AML-193 (cell line): ENCODE results near the gene UMAD1.
"Not testable (repeated sequence)": the region's sequence is repeated elsewhere in the genome, so short reads cannot be mapped to it uniquely, and the experiment has no call there.

Experiments used
- DNase-seq, 2 experiments: peaks; one replicate each; lab custom pipeline; 2025; lab: John Stamatoyannopoulos, UW

The UMAD1 gene

DNA sequence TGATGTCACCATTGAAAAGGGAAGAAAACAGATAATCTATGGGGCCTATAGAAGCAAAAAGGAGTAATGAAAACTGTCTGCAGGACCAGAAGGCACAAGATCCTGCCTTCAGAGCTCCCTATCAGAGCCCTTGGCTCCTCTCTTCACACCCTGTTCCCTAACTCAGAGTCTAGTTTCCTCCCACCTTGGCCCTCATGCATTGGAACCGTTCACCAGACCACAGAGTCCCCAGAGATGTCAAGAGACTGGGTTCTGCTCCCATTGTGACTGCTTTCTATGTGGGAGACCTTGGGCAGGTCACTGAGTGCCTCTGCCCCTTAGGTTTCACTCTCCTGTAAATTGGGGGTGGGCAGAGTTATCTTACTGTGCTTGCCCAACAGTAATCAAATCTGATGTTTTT lies 158.0 kb downstream of the UMAD1 start:
- DNase-seq = no peak

DNA sequence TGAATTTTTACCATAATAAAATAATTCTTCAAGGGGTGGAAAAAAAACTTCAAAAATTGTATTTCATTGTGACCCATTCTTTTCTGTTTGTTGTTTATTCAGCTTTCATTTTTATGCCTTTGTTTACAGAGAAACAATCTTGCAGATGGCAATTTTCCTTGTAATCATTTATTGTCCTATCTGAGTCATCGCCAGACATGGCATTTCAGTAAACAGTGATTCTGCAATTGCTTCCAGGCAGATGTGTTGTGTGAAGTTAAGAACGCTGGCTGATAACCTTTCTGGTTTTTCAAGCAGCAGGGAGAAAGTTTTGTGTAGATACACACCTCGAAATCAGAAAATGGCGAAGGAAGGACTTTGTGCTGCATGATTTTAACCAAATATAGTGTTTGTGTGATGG lies 158.6 kb downstream of the UMAD1 start:
- no peak for DNase-seq

DNA sequence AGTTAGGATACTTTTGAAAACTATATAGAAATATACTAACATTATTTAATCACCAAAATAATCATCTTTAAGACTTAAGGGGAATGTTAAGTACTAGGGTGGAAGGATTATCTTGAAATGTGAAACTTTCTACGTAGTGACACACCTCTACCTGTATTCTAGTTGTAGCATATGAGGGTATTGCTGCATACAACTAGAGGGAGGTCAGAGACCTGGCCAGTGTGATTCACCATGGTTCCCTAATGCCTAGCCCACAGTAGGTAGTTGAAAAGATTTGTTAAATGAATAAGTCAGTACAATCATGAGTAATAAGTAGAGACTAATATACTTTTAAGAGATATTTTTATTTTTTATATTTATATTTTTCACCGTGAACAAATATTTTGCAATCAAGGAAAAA lies 162.0 kb downstream of the UMAD1 start:
- no peak for DNase-seq

DNA sequence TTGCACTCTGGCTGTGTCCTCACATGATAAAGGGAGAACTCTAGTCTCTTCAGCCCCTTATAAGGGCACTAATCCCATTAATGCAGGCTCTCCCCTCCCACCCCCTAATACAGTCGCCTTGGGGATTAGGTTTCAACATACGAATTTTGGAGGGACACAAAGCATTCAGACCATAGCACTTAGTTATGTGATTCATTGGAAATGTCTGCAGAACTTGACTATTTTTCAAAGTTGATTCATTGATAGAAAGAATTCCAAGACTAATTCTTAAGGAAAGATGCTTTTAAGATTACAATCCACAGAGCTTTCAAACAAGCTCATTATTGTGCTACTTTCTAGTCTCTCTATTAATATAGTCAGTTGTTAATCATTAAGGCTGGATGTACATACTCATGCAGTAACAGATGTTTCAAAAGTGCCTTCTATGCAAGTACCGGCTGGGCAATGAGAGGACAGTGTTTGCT lies 163.2 kb downstream of the UMAD1 start:
- no peak for DNase-seq

DNA sequence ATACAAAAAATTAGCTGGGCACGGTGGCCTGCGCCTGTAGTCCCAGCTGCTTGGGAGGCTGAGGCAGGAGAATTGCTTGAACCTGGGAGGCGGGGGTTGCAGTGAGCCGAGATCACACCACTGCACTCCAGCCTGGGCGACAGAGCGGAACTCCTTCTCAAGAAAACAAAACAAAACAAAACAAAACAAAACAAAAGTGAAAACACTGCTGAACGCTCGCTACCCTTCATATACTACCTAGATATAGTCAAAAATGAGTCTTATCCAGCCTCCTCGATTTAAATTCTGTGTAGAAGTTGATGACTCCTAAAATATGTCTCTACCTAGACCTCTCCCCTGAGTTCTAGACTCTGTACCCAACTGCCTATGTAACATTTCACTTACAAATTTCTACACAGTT lies 164.3 kb downstream of the UMAD1 start:
- not testable (repeated sequence) for DNase-seq

DNA sequence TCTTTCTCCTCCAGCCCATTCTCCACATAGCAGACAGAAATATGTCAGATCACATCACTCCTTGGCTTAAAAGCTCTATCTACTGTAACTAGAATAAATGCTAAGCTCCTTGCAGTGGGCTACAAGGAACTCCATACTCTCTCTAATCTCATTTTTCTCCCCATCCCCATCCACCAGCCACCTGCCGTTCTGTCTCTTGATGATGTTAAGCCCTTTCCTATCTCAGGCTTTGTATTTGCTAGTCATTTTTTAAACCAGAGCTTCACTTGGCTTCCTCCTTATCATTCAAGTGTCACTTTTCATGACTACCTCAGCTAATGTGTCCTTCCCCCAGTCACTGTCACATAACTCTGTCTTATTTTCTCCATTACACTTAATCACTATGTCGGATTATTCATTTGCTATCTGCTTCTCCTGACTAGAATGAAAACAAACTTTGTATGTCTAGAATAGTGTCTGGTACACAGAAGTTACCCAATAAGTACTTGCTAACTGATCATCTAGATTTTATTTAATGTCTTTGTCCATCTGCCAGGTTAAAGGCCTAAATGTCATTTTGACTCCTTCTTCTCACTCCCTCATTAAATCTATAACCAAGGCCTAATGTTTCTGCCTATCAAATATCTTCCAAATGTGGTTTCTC lies 165.1 kb downstream of the UMAD1 start:
- DNase-seq = no peak

DNA sequence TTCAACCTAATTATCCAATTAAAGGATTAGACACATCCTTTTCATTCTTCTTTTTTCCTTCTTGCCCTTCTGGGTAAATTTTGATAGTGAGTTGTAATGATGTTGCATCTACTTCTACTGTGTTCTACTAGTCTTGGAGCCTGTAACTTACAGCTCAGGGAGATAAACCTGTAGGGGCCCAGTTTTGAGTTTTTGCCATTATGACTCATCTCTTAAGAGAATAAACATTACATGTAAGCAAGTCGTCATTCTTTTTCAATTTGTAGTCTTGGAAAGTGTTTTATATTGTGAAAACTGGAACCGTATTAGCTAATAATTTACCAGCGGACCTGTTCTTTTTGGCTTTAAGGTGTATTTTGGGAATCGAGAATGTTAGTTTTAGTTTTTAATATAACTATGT lies 167.6 kb downstream of the UMAD1 start:
- no peak for DNase-seq

DNA sequence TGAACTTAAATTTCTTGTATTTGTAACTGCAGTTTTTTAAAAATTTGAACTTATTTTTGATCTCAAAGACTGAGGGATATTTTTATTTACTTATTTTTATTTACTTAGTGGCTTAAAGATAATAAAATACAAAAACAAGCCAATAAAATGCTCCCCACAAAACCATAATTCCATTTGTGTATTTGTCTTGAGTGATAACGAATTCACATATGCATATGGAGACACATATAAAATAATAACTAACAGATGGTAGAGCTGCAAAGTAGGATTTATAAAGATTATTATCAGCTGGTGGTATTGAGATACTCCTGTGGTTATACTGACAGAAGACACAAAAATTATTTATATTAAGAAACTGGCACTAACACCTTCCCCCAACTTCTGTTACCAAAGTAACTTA lies 168.1 kb downstream of the UMAD1 start:
- no peak for DNase-seq

DNA sequence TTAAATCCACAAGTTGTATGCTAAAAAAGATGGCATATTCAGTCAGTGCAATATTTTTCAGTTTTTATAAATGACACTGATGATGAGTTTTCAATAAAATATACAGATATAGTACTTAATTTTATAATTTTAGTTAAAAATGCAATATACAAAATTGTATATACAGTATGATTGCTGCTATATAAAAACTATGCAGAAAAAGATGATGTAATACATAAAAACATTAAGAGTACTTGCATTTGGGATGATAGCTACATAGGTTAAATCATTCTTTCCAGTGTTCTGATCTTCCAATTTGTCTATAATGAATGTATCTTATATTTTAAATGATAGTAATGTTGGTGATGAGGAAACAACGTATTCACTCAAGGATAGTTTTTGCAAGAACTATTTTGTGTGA lies 169.8 kb downstream of the UMAD1 start:
- no peak for DNase-seq

DNA sequence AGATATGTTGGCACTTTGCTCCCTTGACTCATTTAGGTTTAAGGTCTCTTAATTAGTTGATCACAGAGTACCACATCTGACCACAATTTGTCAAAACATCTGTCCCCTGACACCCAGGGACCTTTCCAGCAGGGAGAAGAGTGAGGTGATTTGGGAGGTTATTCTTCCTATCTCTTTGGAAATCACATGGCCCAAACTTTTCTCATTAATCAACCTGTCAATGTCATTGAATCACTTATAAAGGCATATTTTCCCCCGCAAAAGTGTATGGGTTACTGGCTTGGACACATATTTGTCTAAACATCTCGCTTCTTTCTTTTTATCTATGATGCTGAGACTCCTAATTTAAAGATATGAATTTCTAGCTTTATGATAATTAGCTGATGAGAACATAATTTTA lies 170.3 kb downstream of the UMAD1 start:
- no peak for DNase-seq

DNA sequence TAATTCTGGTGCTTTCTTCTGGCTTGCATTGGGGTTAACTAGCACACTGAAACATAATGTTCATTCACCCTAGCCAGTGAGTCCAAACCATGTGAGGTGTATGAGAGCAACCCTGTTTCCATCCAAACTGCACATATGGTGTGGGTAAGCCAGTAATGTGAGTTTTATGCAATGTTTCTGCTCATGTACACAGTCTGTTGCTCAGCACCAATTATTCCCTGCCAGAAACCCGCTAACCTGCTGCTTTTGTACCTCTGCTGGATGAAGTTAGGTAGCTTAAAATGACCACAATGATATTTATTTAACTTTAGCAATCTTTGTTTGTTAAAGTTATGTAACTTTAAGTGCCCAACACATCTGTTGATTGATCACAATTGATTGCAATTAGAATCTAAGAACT lies 171.6 kb downstream of the UMAD1 start:
- no peak for DNase-seq

DNA sequence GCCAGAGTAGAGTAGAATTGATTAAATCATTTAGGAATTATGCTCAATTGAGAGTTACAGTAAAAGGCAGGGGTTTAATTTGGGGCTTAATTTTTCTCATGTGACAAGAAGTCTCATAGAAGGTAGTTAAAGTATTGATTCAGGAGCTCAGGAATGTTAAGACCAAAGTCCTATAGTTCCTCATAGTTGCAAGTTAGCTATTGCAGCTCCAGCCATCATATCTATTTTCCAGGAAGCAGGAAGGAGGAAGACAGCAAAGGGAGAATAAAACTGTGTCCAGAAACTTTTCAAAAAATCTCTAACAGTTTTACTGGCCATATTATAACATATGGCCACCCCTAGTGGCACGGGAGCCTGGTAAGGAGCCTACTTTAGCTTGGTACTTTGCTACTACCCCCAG lies 174.8 kb downstream of the UMAD1 start:
- DNase-seq = no peak

DNA sequence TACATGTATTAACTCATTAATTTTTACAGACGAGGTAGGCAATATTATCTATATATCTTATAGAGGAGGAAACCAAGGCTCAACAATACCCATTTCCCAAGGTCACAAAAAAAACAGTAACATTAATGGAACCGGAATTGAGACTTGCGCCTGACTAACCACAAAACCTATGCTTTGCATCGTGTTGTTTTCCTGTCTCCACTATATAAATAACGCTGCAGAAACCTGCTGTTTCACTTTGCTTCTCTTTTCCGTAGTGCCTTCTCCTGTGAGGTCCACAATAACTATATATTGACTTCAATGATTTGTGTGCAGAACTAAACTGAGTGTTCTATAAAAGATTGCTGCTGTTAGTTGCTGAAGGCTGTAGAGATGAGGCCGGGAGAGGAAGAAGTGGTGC lies 175.5 kb downstream of the UMAD1 start:
- no peak for DNase-seq

DNA sequence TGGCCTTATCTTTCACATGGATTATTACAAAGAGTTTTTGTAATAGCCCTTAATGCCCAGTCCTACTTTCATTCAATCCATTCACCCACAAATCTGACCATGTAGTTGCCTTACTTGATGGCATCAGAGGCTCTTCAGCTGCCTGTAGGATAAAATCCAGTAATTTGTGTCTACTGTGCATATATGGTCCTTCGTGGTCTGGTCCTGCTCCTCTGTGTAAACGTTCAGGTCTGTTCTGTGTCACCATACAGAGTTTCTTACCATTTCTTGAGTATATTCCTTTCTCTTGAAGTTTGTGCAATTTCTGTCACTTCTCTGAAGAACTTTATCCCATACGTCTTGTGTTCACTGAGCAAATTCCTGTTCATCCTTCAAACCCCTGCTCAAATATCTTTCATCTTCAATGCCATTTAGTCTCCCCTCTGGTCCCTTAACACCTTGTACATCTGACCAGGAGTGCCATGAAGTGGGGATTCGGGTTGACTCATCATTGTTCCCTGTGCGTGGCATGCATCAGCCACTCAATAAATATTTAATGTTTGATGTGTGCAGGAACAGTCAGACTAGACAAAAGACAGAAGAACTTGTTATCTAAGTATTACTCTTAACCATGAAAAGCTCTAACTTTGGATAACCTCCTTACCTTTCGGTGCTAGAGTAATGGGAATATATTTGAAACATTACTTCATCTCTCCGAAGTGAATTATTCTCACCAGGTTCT lies 176.4 kb downstream of the UMAD1 start:
- DNase-seq = no peak

DNA sequence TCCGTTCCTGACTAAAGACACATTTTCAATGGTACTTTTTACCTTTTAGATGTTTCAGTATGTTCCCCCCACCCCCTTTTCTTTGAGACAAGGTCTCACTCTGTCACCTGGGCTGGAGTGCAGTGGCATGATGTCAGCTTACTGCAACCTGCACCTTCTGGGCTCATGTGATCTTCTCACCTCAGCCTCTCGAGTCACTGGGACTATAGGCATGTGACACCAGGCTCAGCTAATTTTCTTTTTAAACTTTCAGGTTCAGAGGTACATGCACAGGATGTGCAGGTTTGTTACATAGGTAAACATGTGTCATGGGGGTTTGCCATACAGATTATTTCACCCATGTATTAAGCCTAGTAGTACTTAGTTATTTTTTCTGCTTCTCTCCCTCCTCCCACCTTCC lies 177.2 kb downstream of the UMAD1 start:
- DNase-seq = no peak

DNA sequence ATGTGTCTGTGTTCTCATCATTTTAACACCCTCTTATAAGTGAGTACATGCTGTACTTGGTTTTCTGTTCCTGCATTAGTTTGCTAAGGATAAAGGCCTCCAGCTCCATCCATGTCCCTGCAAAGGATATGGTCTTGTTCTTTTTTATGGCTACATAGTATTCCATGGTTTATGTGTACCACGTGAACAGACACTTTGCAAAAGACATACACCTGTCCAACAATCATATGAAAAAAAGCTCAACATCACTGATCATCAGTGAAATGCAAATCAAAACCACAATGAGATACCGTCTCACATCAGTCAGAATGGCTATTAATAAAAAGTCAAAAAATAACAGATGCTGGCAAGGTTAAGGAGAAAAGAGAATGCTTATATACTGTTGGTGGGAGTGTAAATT lies 177.6 kb downstream of the UMAD1 start:
- DNase-seq = not testable (repeated sequence)

DNA sequence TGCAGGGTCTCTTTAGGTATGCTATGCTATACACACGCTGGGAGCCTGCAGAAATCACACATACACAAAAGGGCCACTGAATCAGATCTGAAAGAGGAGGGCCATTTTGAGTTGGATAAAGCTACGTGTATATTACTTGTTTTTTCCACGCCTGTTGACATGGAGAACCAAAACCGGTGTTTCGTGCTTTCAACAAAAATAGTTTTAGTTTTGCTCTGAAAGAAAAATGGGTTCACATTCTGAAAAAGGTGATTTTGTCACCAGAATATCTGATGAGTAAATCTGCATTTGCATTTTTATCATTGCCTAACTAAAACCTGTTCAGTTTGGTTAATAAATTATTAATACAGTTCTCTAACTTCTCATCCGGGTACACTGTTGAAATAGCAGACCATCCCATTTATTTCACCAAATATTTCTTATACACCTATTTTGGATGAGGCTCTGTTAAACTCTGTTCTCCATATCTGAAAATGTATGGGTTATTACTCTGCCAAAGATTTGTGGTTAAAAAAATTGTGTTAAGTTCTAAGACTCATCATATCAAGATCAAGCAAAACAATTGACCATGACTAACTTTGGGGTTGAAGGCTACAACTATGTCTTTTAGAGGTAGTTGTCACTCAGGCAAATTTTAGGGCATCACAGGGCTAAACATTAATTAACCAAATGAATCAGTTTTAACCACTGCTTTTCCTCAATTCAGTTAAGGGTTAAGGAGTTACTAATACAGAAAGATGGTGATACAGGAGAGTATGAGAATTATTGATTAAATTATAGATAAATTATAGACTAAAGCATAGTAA lies 179.1 kb downstream of the UMAD1 start:
- no peak for DNase-seq

DNA sequence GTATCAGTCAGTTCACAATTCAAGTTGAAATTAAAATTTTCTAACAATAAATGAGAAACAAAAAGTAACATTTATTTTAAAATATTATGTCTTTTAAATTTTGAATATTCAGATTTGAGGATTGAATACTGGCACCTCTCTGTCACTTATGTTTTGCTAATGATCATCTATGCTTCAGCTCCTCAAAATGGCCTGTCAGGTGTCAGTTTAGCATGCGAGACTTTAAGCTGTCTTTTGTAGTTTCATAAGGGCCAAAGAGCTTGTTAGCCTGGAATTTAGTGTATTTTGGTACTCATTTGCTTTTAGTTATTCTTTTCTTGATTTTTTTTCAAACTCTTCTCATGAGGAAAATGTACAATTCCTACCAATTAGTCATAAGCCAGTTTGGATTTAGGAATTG lies 179.9 kb downstream of the UMAD1 start:
- no peak for DNase-seq

DNA sequence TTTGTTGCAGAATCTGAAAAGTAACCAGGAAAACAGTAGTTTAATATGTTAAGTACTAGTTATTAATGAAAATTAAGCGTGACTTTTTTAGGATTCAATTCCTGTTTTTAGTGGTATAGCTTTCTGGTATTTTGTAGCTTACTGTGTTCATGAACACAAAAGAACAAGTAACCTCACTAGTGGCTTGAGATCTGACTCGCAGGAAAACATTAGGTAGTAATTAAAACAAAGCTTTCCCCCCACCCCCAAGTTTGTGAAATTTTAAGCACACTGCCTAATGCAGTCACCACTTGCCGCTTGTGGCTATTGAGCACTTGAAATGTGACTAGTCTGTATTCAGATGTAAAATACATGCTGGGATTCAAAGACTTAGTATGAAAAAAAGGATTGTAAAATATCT lies 180.4 kb downstream of the UMAD1 start:
- no peak for DNase-seq

DNA sequence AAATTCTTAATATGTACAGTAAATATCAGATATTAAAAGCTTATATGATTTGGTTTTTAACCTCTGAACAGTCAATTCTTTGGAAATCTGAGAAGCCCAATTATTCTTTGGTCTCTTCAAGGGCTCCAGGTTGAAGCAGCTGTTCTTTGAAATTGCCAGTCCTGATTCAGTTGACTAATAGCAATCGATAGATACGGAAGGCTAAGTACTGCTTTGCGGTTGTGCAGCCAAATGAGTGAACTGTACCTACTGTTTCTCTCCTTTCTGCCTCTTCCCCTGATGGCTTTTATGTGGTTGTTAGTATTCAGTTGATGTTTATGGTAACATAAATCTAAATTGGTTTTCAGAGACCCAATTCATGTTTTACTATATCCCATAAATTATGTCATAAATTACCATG lies 181.0 kb downstream of the UMAD1 start:
- DNase-seq = no peak

DNA sequence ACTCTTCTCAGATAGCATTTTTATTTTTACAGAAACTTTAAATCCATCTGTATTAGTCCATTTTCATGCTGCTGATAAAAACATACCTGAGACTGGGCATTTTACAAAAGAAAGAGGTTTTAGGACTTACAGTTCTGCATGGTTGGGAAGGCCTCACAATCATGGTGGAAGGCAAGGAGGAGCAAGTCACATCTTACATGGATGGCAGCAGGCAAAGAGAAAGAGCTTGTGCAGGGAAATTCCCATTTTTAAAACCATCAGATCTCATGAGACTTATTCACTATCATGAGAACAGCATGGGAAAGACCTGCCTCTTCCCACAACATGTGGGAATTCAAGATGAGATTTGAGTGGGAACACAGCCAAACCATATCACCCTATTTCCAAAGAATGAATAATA lies 184.7 kb downstream of the UMAD1 start:
- not testable (repeated sequence) for DNase-seq

DNA sequence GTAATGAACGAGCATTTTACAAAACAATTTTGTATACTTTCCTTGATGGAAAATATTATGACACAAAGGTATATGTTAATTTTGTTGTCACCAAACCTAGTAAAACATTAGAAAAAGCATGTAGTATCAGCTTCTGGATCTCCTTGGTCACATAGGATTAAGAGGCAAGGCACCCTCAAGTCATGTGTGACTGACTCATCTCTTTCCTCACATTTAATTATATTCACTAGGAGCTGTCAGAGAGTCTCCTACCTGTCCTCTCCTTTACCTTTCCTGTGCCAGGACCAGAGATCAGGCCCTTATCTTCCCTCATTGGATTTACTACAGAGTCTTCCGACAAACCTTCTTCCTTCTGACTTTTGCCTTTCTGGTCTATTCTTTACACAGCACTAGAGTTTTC lies 189.1 kb downstream of the UMAD1 start:
- DNase-seq = no peak
